Suprapubic skin (tissue), 4 donors: ENCODE measurements around the gene RNF4.

ENCODE experiments used
- CTCF ChIP-seq, 2 donors: fragments of 200-600 bp in 1 of 2; fragments of 450-650 bp in 1 of 2; sonication (generic) in 1 of 2; IDR thresholded peaks; one replicate each; pipeline ENCODE4 v1.5.1; 2016 to 2019; ENCODE audit warnings: antibody characterized with exemption in 2 of 2, mild to moderate bottlenecking in 1 of 2, moderate library complexity in 1 of 2
- EP300 ChIP-seq: sonication (generic); formaldehyde crosslinking; IDR thresholded peaks from one replicate; pipeline ENCODE4 v1.6.1; 2017; ENCODE audit warnings: antibody characterized with exemption
- POLR2A ChIP-seq, 2 donors: fragments of 450-650 bp; IDR thresholded peaks; one replicate each; pipeline ENCODE4 v1.6.1; 2017; ENCODE audit warnings: antibody characterized with exemption in 2 of 2, mild to moderate bottlenecking in 2 of 2, moderate library complexity in 2 of 2
- POLR2AphosphoS5 ChIP-seq, 3 donors: sonication (generic); formaldehyde crosslinking; IDR thresholded peaks; one replicate each; pipeline ENCODE4 v1.6.1; 2017; ENCODE audit warnings: antibody characterized with exemption in 3 of 3

GRCh38 chr4:2501034-2501594, 32.2 kb downstream of the RNF4 start:
- TF ChIP-seq EP300 (no peak), CTCF (IDR thresholded peaks at IDR 0.05) (no peak), POLR2AphosphoS5 (IDR thresholded peaks at IDR 0.05) (no peak), POLR2A (IDR thresholded peaks at IDR 0.05) (no peak)
